GM21786 (cell line): Measurements from ENCODE around the gene PDE5A.
"Not testable (repeated sequence)": the region's sequence is repeated elsewhere in the genome, so short reads cannot be mapped to it uniquely, and the experiment has no call there.

Experiments used
- ATAC-seq: cut with Tn5 transposase; IDR thresholded peaks from one replicate; pipeline ENCODE4 v1.9.1; 2021; ENCODE audit not compliant: unreplicated experiment

Gene PDE5A

GRCh38 chr4:119478446-119479179, 150.0 kb downstream of the PDE5A start:
- no peak for ATAC-seq

- ATAC-seq = no peak
Observed at GRCh38 chr4:119477412-119478053, 151.1 kb downstream of the PDE5A start.

GRCh38 chr4:119471259-119471658, 157.3 kb downstream of the PDE5A start:
- ATAC-seq = peak; percentile 53

- peak; percentile 63 for ATAC-seq
Observed at GRCh38 chr4:119470737-119471063, 157.9 kb downstream of the PDE5A start.

GRCh38 chr4:119470021-119470736, 158.4 kb downstream of the PDE5A start:
- peak; percentile 74 for ATAC-seq

- ATAC-seq = not testable (repeated sequence)
Observed at GRCh38 chr4:119469039-119469438, 159.6 kb downstream of the PDE5A start.

GRCh38 chr4:119462733-119463132, 165.9 kb downstream of the PDE5A start:
- not testable (repeated sequence) for ATAC-seq

- ATAC-seq = not testable (repeated sequence)
Observed at GRCh38 chr4:119455734-119456133, 172.9 kb downstream of the PDE5A start.

GRCh38 chr4:119454491-119455270, 173.9 kb downstream of the PDE5A start:
- peak; percentile 99 for ATAC-seq

GRCh38 chr4:119454151-119454490, 174.5 kb downstream of the PDE5A start:
- ATAC-seq = peak; percentile 2

GRCh38 chr4:119453286-119453685, 175.3 kb downstream of the PDE5A start:
- ATAC-seq = not testable (repeated sequence)

GRCh38 chr4:119449851-119450250, 178.8 kb downstream of the PDE5A start:
- not testable (repeated sequence) for ATAC-seq
